ENCODE measurements around the gene GTF2F2.
"Not testable (repeated sequence)": the region's sequence is repeated elsewhere in the genome, so short reads cannot be mapped to it uniquely, and the experiment has no call there.

The GTF2F2 gene

GRCh38 chr13:45257638-45258333 is 137.5 kb downstream of the GTF2F2 start:
- DNase-seq, result no peak

DNA sequence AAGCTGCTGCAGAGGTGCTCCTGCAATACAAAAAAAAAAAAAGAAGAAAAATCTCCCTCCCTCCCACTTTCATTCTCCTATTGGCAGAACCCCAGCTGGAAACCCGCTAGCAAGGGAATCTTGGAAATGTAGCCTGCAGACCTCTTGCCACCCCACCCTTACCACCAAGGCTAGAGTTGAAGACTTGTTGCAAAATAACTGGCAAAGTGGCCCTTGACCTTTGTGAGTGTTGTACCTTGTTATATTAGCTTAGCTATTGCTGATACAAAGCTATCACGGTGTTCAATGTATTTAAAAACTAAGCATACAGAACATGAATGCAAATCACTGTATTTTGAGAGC is 138.0 kb downstream of the GTF2F2 start:
- no peak for DNase-seq

DNA sequence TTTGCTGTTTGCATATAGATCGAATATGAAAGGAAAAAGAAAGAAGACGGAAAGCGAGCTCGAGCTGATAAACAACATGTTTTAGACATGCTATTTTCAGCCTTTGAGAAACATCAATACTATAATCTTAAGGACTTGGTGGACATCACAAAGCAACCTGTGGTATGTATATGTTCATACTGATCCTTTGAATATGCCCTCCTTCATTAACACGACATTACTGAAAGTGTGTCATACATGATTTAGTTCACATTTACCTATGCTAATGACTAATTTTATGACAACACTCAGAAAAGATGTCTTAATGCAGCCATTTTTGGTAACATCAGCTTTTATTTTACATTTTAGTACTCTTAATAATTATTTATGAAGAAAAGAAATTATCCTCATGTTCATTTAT is 146.9 kb downstream of the GTF2F2 start:
- DNase-seq, result no peak

- no peak for DNase-seq
These were observed 148.9 kb downstream of the GTF2F2 start for GRCh38 chr13:45269204-45269603.

DNA sequence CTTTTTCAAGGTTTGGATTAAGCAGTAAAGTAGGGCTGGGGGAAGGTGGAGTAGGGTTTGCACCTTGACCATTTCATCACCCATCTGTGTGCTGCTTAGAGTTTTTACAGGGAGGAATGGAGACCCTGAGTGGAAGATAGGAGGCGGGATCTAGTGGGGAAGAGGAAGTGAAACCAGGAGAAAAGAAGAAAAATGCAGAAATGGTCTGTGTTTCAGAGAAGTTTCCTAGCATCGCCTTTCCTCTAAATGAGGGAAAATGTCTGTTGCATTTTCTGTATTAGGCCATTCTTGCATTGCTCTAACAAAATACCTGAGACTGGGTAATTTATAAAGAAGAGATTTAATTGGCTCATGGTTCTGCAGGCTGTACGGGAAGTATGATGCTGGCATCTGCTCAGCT is 156.6 kb downstream of the GTF2F2 start:
- no peak for DNase-seq

DNA sequence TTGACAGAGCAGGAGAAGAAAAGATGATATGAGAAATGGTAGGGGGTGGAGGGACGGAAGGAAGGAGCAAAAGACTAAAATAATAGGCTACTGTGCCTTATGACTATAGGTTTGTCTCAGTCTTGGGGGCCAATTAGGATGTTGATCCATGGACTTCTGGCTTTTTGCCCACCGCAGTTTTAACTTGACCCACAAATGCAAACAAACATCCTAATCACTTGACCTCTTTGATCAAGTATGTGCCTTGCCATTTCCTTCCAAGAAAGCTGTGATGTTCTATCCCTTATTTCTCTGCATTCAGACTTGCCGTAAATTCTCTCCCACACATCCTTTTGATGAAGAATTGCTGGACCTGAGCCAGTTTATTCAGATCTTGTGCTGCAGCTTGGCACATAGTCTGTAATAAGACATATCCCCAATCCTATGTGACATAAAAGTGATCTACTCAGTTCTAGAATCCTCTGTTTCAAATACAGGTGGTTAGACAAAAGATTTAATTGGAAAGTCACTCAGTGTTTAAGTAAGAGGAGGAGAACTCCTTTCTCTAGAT is 157.9 kb downstream of the GTF2F2 start:
- DNase-seq, result no peak

DNA sequence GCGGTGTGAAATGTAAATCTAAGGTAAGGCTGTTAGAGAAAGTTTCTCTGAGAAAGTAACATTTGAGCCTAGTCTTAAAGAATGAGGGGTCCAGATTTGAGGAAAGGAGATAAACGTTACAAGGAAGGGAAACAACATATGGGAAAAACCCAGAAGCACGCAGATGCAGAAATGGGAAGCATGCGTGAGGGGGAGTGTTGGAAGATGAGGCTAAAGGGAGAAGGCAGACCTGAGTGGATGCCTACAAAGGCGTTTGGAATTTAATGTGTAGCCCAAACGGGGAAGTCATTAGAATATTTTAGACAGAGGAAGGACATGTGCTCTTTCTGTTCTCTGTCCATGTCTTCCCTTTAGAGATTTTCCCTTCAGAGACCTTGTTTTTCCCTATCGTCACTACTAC is 159.7 kb downstream of the GTF2F2 start:
- DNase-seq, result no peak

- DNase-seq, result peak; percentile 21
These were observed 160.7 kb downstream of the GTF2F2 start for GRCh38 chr13:45280751-45281634.

GRCh38 chr13:45282994-45283393 is 162.7 kb downstream of the GTF2F2 start:
- no peak for DNase-seq

DNA sequence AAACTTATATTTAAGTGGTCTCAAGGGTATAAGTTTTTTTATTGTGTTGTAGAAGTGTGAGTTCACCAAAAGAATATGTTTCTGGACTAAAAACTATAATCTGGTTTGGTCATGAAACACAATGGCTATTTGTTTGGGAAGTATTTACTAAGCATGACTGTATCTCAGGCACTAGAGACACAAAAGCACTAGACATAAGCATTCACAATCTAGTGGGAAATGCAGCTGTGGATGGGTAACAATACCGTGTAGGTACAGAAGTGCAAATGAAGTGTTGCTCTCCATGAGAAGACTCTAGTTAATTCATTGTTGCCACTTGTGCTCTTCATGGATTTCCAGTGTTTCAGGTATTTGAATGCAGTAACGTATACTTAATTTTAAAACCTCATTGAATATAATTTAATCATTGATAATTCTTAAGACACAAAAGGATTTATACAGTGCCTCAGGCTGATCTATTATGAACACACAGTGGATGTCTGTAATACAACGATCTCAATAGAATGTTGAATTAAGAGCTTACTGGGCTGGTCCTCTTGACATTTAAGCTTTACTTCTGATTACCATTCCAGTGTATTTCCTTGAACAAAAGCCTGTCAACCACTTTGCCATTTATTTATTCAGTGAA is 169.7 kb downstream of the GTF2F2 start:
- DNase-seq, result no peak

GRCh38 chr13:45292176-45292575 is 171.9 kb downstream of the GTF2F2 start:
- no peak for DNase-seq

DNA sequence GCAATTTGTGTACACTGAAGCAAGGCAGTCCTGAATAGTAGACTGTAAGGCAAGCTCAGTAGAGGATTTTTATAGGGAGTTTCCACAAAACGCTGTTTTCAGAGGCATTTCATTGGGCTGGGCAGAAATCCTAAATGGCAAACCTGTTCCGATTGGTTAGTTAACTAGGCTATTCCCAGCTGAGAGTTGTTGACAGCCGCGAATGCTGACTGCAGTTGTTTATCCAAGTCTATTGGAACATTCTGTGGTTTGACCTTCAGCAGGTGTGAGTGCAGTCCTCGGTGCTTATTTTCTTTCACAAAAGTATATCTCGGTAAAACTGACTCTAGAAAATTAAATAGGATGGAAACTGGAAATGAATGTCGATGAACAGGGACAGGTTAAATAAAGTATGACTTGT is 175.2 kb downstream of the GTF2F2 start:
- no peak for DNase-seq

DNA sequence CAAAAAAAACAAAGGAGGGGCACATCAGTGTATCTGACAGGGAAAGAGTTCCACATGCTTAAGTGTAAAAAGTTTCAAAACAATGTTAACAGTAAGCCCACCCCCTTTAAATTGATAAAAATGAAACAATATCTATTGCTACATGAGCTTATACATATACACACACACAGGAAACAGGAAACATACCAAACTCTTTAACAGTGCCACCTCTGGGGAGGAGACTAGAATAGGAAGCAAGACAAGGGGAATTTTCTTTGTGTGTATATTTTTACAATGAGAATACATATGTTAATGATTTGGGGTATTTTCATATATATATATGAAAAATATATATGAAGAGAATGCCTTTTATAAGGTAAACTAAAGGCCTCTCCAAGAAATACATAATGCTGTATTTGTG is 175.9 kb downstream of the GTF2F2 start:
- DNase-seq, result no peak

- no peak for DNase-seq
These were observed 177.3 kb downstream of the GTF2F2 start for GRCh38 chr13:45297456-45298205.

- DNase-seq, result no peak
These were observed 177.8 kb downstream of the GTF2F2 start for GRCh38 chr13:45298206-45298505.

DNA sequence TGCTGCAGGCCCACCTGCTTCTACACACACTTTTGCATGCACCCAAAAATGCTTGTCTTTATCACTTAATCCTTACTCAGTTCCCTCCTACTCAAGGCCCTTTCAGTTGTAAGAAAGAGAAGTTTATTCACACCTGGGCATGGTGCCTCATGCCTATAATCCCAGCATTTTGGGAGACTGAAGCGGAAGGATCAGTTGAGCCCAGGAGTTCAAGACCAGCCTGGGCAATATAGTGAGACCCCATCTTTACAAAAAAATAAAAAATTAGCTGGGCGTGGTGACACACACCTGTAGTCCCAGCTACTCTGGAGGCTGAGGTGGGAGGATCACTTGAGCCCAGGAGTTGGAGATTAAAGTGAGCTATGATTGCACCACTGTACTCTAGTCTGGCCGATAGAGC is 178.2 kb downstream of the GTF2F2 start:
- DNase-seq, result not testable (repeated sequence)

- DNase-seq, result no peak
These were observed 178.9 kb downstream of the GTF2F2 start for GRCh38 chr13:45299194-45299593.

GRCh38 chr13:45300190-45300985 is 180.1 kb downstream of the GTF2F2 start:
- DNase-seq, result no peak

DNA sequence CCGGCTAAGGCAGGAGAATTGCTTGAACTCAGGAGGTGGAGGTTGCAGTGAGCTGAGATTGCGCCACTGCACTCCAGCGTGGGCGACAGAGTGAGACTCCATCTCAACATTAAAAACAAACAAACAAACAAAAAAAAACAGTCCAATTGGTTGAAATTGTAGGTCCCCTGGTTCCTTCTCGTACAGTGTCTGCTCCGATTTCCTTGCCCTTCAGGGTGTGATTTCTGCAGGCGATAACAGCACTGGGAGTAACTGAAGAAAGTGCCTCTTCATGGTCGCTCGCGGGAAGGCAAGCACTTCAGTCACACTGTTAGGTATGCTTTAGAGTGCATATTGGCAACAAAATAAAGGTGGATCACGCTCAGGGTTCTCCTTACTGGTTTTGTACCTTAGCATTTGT is 181.0 kb downstream of the GTF2F2 start:
- no peak for DNase-seq

DNA sequence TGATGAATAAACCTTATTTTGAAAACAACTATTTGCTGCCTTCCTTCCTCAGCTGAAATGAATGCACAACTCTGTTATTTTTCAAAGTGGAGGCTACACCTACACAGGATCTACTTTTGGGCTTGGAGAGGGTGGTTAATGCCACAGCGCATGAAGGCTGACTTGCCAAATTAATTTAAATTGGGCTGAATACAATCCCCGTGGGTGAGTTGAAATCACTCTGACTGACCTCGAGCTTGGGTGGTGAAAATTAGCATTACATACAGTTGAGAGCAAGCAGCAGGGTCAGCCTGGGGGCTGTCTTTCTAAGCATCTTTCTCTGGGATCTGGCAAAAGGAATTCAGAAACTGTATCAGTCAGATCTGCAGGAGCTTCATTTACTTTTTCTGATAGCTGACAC is 182.2 kb downstream of the GTF2F2 start:
- no peak for DNase-seq

- no peak for DNase-seq
These were observed 182.7 kb downstream of the GTF2F2 start for GRCh38 chr13:45303026-45303425.

DNA sequence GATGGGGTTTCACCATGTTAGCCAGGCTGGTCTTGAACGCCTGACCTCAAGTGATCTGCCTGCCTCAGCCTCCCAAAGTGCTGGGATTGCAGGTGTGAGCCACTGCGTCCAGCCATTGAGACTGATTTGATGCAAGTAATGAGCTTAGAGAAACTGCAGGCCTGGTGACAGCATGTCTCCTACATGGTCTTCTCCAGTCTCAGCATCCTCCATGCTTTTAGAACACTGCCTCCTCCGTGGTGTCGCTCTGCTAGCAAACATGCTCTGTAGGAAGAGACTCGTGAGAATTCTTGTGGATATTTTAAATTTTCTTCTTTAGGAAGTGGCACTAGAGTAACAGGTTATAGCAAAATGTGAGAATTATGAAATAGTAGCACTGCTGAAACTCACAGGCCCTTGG is 183.6 kb downstream of the GTF2F2 start:
- DNase-seq, result no peak
